ENCODE results near the gene DUSP16.

DNA sequence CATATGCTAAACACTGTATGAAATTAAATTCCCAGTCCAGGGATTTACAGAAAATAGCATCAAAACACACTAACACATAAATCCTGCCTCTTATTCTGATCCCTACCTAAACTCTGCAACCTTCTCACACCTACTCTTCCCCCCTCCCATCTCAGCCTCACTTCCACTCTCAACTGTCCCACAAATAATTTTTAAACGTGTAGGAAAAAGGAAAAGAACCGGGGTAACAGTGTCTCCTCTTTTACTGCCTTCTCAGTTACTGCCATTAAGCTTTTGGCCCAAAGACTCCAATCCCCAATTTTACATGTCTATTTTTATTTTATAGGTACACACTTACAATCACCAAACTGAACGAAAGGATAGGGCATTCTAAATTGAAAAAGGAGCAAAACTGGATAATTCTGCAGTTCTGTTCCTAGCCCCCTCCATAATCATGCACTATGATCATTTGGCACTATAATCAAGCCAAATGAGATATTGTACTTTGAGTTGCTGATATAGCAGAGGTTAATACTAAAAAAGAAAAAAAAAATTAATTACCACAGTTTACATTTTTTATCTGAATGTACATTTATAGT lies 2.9 kb downstream of the DUSP16 start:
- TF ChIP-seq, protein P1, sequence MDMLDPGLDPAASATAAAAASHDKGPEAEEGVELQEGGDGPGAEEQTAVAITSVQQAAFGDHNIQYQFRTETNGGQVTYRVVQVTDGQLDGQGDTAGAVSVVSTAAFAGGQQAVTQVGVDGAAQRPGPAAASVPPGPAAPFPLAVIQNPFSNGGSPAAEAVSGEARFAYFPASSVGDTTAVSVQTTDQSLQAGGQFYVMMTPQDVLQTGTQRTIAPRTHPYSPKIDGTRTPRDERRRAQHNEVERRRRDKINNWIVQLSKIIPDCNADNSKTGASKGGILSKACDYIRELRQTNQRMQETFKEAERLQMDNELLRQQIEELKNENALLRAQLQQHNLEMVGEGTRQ (IDR thresholded peaks at IDR 0.05; ENCODE audit: low read length): no peak
- TF ChIP-seq YY1 (IDR thresholded peaks at IDR 0.05; ENCODE audit: low read depth, low read length) (no peak), POLR2A (IDR thresholded peaks at IDR 0.05; ENCODE audit: control extremely low read depth in 1 of 2, low read depth in 2 of 2, low read length in 2 of 2) (no peak), POLR2AphosphoS5 (IDR thresholded peaks at IDR 0.05; ENCODE audit: low read depth, low read length) (no peak), EP300 (IDR thresholded peaks at IDR 0.05; ENCODE audit: borderline replicate concordance in 1 of 2, low read depth in 2 of 2, low read length in 2 of 2) (no peak)
- TF ChIP-seq, protein P2, sequence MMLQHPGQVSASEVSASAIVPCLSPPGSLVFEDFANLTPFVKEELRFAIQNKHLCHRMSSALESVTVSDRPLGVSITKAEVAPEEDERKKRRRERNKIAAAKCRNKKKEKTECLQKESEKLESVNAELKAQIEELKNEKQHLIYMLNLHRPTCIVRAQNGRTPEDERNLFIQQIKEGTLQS (IDR thresholded peaks at IDR 0.05; ENCODE audit: insufficient read depth, low read depth, low read length): no peak
- TF ChIP-seq, protein P3, sequence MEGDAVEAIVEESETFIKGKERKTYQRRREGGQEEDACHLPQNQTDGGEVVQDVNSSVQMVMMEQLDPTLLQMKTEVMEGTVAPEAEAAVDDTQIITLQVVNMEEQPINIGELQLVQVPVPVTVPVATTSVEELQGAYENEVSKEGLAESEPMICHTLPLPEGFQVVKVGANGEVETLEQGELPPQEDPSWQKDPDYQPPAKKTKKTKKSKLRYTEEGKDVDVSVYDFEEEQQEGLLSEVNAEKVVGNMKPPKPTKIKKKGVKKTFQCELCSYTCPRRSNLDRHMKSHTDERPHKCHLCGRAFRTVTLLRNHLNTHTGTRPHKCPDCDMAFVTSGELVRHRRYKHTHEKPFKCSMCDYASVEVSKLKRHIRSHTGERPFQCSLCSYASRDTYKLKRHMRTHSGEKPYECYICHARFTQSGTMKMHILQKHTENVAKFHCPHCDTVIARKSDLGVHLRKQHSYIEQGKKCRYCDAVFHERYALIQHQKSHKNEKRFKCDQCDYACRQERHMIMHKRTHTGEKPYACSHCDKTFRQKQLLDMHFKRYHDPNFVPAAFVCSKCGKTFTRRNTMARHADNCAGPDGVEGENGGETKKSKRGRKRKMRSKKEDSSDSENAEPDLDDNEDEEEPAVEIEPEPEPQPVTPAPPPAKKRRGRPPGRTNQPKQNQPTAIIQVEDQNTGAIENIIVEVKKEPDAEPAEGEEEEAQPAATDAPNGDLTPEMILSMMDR (IDR thresholded peaks at IDR 0.05; ENCODE audit: control extremely low read depth in 1 of 3, insufficient read depth in 1 of 3, low read depth in 1 of 3, low read length in 3 of 3): no peak
